Erythroblast (primary cell): Measurements from ENCODE around the gene UBASH3B.

ENCODE experiments used
- GATA1 ChIP-seq: IDR thresholded peaks from 2 replicates; pipeline ENCODE4 v1.6.1; 2011; ENCODE audit warnings: low read depth, mild to moderate bottlenecking, control low read depth, low read length, moderate library complexity
- POLR2A ChIP-seq: IDR thresholded peaks from 2 replicates; pipeline ENCODE4 v1.6.1; 2011; ENCODE audit warnings: mild to moderate bottlenecking, low read length

- TF ChIP-seq POLR2A (no peak), GATA1 (no peak)
Observed at GRCh38 chr11:122773781-122774266, 118.3 kb downstream of the UBASH3B start.
